Type B pancreatic cell (in vitro differentiated cells): ENCODE measurements around the gene LGALS12. TPM values are rescaled to one million over a fixed set of nuclear protein-coding genes. Genes with fewer than 3 reads are reported as not detected.

ENCODE experiments used
- DNase-seq: peaks from one replicate; pipeline ENCODE4 v3.0.0; 2021; ENCODE audit warnings: mixed read lengths; ENCODE audit not compliant: unreplicated experiment; ENCODE audit errors: extremely low spot score
- H3K27ac Mint-ChIP-seq: 2 replicates; pipeline ENCODE4 v1.8.0; 2021; ENCODE audit warnings: mild to moderate bottlenecking, mixed read lengths
- H3K27me3 Mint-ChIP-seq: 2 replicates; pipeline ENCODE4 v1.8.0; 2021; ENCODE audit warnings: mixed read lengths
- H3K36me3 Mint-ChIP-seq: 2 replicates; pipeline ENCODE4 v1.8.0; 2021; ENCODE audit warnings: mixed read lengths
- H3K4me1 Mint-ChIP-seq: one replicate; pipeline ENCODE4 v1.8.0; 2021; ENCODE audit warnings: mixed read lengths; ENCODE audit not compliant: unreplicated experiment
- H3K4me3 Mint-ChIP-seq: 2 replicates; pipeline ENCODE4 v1.8.0; 2021; ENCODE audit warnings: mild to moderate bottlenecking, mixed read lengths
- H3K9me3 Mint-ChIP-seq: 2 replicates; pipeline ENCODE4 v1.8.0; 2021; ENCODE audit warnings: mixed read lengths
- long read RNA-seq: library from polyadenylated mRNA; unstranded; transcript quantifications from one replicate; pipeline ENCODE4 v2.0.0, GENCODE V29; 2020
- total RNA-seq: library from RNA; stranded (reverse); gene quantifications from 2 replicates; pipeline ENCODE4 v1.2.1, GENCODE V29; 2021; ENCODE audit warnings: low replicate concordance
- TF ChIP-seq, protein P1 (sequence below): fragments of 200-600 bp; sonication (generic); conservative IDR thresholded peaks from 2 replicates; pipeline ENCODE4 v1.5.0; 2021; ENCODE audit warnings: antibody characterized with exemption, mild to moderate bottlenecking

LGALS12 gene, protein sequence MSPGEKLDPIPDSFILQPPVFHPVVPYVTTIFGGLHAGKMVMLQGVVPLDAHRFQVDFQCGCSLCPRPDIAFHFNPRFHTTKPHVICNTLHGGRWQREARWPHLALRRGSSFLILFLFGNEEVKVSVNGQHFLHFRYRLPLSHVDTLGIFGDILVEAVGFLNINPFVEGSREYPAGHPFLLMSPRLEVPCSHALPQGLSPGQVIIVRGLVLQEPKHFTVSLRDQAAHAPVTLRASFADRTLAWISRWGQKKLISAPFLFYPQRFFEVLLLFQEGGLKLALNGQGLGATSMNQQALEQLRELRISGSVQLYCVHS
- 0.34 TPM in 1 of 2 replicates, not detected in the other for total RNA-seq
- long read RNA-seq: 0 reads

DNA sequence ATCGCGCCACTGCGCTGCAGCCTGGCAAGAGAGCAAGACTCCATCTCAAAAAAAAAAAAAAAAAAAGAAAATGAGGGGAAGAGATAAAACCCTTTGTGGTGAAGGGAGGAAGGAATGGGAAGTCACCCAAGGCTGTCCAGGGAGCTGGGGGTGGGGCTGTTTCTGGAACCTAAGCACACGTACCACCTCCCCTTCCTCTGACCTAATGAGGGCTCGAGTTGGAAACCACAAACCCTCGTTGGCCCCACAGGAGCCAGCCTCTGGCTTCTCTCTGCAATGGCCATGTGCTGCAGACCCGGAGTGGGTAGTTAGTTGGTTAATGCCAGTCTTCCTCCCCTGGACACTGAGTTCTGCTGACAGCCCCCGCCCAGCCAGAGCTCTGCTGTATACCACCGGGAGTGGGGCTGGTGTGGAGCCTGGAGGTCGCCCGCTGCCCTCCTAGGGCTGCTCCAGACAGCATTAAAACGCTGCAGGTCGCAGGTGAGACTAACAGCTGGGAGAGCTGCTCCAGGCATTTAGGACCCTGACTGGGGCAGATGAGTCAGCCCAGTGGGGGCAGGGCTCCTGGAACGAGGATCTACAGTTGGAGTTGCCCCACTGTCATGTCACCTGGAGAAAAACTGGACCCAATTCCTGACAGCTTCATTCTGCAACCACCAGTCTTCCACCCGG lies at the start of gene LGALS12:
TSS of gene LGALS12 (plus strand) at position 228 of the 672 bp plus-strand sequence. CDS start at position 603, 375 bp downstream.
- TF ChIP-seq, protein P1, sequence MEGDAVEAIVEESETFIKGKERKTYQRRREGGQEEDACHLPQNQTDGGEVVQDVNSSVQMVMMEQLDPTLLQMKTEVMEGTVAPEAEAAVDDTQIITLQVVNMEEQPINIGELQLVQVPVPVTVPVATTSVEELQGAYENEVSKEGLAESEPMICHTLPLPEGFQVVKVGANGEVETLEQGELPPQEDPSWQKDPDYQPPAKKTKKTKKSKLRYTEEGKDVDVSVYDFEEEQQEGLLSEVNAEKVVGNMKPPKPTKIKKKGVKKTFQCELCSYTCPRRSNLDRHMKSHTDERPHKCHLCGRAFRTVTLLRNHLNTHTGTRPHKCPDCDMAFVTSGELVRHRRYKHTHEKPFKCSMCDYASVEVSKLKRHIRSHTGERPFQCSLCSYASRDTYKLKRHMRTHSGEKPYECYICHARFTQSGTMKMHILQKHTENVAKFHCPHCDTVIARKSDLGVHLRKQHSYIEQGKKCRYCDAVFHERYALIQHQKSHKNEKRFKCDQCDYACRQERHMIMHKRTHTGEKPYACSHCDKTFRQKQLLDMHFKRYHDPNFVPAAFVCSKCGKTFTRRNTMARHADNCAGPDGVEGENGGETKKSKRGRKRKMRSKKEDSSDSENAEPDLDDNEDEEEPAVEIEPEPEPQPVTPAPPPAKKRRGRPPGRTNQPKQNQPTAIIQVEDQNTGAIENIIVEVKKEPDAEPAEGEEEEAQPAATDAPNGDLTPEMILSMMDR: no peak
- Mint-ChIP-seq H3K27me3 (no peaks in the 10 kb centered on the region), H3K27ac (no peak within 1 kb of the TSS), H3K36me3 (no peaks in the 10 kb centered on the region), H3K4me3 (no peak within 1 kb of the TSS), H3K4me1 (peaks cover 37% of the 10 kb centered on the region), H3K9me3 (no peaks in the 10 kb centered on the region)
- no peak for DNase-seq

DNA sequence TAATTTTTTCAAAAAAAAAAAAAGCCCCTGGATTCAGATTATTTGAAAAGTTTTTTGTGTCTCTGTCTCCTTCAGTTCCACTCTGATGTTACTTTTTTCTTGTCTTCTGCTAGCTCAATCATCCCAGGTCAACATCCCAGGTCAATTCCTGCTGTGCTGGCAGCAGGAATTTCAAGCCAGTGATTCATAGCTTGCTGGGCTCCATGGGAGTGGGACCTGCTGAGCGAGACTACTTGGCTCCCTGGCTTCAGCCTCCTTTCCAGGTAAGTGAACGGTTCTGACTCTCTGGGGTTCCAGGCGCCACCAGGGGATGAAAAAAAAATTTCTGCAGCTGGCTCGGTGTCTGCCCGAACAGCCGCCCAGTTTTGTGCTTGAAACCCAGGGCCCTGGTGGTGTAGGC lies 46.3 kb upstream of the LGALS12 start:
- Mint-ChIP-seq H3K36me3 (no peaks in the 10 kb centered on the region), H3K27ac (no peak overlapping the region), H3K4me1 (no peaks in the 10 kb centered on the region), H3K27me3 (no peaks in the 10 kb centered on the region), H3K4me3 (no peak overlapping the region), H3K9me3 (no peaks in the 10 kb centered on the region)
- TF ChIP-seq, protein P1: no peak
- no peak for DNase-seq

DNA sequence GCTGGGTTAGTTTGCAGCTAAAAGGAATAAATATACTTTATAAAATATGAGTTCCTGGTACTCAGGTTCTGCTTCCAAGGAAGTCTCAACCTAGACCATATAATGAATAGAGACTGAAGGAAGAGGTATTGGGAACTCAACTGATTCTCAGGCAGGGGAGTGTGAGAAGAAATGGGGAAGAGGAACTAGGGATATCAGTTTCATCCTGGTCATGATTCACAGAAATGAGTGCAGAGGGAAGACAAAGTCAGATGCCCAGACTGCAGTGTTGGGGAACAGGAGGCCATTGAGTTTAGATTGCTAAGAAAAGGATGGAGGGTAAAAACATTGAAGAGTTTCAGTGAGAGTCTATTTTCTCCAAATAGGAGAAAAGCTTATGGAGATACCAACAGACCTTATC lies 43.7 kb upstream of the LGALS12 start:
- peaks cover 1% of the 10 kb centered on the region for H3K36me3 Mint-ChIP-seq
- no peaks in the 10 kb centered on the region for H3K27me3 Mint-ChIP-seq
- H3K4me1 Mint-ChIP-seq: no peaks in the 10 kb centered on the region
- no peaks in the 10 kb centered on the region for H3K9me3 Mint-ChIP-seq
- no peak overlapping the region for H3K27ac Mint-ChIP-seq
- TF ChIP-seq, protein P1: no peak
- no peak for DNase-seq
- H3K4me3 Mint-ChIP-seq: no peak overlapping the region

DNA sequence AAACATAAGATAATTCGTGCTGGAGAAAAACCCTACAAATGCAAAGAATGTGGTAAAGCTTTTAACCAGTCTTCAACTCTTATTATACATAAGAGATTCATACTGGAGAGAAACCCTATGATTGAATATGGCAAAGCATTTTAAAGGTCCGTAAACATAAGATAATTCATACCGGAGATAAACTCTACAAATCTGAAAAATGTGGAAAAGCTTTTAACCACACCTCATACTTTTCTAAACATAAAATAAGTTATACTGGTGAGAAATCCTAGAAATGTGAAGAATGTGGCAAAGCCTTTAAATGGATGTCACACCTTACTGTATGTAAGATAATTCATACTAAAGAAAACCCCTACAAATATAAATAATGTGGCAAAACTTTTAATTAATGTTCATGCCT lies 35.6 kb upstream of the LGALS12 start:
- Mint-ChIP-seq H3K27ac (peak overlapping the region; percentile 28), H3K27me3 (no peaks in the 10 kb centered on the region), H3K4me3 (no peak overlapping the region), H3K9me3 (peaks cover 5% of the 10 kb centered on the region), H3K36me3 (peaks cover 7% of the 10 kb centered on the region), H3K4me1 (no peaks in the 10 kb centered on the region)
- no peak for DNase-seq
- TF ChIP-seq, protein P1: no peak

DNA sequence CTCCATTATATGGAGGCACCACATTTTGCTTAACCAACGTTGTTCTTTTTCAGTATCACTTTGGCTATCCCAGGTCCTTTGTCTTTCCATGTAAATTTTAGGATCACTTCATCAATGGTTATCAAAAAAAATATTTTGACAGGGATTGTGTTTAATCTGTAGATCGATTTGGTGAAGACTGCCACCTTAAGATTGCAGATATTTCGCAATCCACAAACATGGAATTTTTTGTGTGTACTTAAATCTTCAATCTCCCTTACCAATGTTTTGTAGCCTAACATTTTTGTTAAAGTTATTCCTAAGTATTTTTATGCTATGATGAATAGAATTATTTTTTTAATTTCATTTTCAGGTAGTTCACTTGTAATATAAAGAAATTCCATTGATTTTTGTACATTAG lies 33.5 kb upstream of the LGALS12 start:
- Mint-ChIP-seq H3K36me3 (peaks cover 9% of the 10 kb centered on the region), H3K4me1 (no peaks in the 10 kb centered on the region), H3K4me3 (no peak overlapping the region), H3K9me3 (peaks cover 10% of the 10 kb centered on the region), H3K27ac (no peak overlapping the region), H3K27me3 (no peaks in the 10 kb centered on the region)
- DNase-seq: no peak
- TF ChIP-seq, protein P1: no peak
